Measurements from ENCODE around the gene UMODL1.
A peak's percentile ranks its signal among the peaks of the same experiment; 100 is the strongest.

Gene UMODL1

DNA sequence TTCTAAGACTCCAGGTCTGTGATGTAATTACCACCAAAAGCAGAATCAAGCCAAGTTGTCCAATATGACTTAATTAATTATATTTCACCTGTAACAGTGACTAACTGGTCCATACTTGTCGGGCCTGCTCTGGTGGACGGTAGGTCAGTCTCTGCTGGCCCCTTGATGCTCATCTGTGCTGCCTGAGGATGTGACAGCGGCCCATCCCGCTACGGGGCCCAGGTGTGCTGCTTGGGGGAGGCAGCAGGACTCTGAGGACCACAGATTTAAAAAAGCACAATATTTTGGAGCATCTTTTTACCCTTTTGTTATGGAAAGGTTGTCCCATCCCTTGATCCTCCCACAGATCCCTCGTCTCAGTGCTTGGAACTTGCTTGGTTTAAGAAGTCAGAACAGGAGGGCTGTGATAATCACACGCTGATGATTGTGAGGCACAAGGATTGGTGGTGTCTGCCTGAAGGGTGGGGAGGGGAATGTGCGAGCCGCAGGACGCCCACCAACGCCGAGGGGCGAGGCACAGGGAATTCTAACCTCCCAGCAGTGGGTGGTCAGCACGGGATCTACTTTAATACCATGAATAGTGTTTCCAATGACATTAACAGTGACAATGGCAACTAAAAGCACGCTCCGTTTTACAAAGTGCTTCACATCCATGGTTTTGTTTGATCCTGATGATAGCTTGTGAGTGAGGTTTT, 27.8 kb upstream of the UMODL1 start:
- TF ChIP-seq CTCF (IDR thresholded peaks at IDR 0.05; ENCODE audit: extremely low read depth, insufficient read depth, missing control alignments), result no peak
- in situ Hi-C loops (cut with MboI; ENCODE audit: low pct_unique_long_range_greater_than_20kb, low sequenced_read_pairs, unreplicated experiment), result no loop called here
- no peak for DNase-seq (ENCODE audit: low spot score)

DNA sequence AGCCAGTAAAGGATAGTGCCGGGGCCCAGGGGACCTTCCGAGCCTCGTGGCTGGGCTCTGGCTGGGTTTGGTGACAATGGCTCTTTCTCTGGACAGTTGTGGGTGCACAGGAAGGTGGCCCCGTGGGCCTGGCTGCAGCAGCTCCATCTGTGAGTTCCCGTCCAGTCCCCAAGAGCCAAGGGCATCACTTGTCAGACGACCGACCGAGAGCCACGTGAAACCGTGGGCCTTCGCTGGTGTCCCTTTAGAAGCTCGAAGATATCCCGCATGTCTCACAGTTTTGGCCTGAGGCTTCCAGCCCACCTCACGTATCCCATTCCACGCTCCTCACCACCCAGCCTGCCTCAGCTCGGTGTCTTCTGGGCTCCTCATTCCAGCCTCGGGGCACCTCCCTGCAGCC, 27.2 kb upstream of the UMODL1 start:
- in situ Hi-C loops (cut with MboI; ENCODE audit: low pct_unique_long_range_greater_than_20kb, low sequenced_read_pairs, unreplicated experiment), result no loop called here
- DNase-seq (ENCODE audit: low spot score), result no peak
- no peak for TF ChIP-seq CTCF (IDR thresholded peaks at IDR 0.05; ENCODE audit: extremely low read depth, insufficient read depth, missing control alignments)

DNA sequence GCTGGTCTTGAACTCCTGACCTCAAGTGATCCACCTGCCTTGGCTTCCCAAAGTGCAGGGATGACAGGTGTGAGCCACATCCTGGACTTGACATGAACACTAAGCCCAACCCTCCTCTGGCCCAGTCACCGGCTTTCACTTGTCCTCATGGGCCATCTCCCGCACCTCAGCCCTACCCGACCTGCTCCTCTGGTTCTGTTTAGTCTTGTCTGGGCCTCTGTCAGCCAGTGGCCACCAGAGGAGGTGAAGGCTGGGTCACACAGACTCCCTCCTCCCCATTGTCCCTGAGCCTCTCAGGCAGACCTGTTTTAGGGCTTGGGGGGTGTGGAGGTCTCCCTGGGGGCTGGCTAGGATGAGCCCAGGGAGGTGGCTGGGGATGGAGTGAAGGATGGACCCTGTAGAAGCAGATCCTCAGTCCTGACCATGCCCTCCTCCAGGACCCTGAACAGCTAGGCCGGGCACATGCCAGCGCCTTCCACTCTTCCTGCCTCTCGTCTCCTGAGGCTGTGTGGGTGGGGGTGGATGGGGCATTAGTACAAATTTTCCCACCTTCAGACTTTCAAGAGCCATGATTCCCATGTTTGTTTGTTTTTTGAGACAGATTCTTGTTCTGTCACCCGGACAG, 26.1 kb upstream of the UMODL1 start:
- in situ Hi-C loops (cut with MboI; ENCODE audit: low pct_unique_long_range_greater_than_20kb, low sequenced_read_pairs, unreplicated experiment), result no loop called here
- no peak for DNase-seq (ENCODE audit: low spot score)
- no peak for TF ChIP-seq CTCF (IDR thresholded peaks at IDR 0.05; ENCODE audit: extremely low read depth, insufficient read depth, missing control alignments)

DNA sequence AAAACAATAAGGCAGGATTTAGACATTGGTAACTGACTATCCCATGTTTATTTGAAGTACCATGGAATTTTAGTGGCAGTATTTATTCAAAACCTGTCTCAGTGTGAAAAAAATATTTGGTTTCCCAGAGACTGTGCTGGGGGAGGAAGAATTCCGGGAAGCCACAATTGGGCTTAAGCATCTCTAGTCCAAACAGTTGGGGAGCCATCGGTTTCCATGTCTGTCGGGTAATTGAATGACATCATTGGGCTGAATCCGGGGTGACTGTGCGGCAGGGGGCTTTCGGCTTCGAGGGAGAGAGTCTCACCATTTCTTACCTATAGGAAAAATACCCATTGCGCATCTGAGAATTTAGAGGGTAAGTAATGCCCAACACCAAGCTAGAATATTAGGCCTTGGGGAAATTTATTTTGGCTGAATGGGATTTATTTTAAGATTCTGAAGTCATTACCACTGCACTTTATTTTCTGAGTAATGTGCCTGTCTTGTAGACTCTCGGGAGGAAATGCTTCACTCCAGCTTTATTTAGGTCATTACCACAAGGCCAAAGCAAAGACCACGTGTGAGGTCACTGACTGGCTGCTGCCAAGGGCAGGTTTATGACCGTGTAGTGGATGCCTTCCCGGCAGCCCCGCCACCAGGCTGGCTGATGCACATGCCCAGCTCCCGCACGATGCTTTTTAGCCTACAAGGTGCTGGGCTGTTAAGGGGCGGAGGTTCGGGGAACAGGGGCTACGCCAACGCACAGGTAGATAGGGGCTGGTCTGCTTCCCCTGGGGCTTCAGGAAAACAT, 23.1 kb upstream of the UMODL1 start:
- TF ChIP-seq CTCF (IDR thresholded peaks at IDR 0.05; ENCODE audit: extremely low read depth, insufficient read depth, missing control alignments), result no peak
- in situ Hi-C loops (cut with MboI; ENCODE audit: low pct_unique_long_range_greater_than_20kb, low sequenced_read_pairs, unreplicated experiment), result no loop called here
- DNase-seq (ENCODE audit: low spot score), result peak; percentile 55

GRCh38 chr21:42048870-42049577, 22.1 kb upstream of the UMODL1 start:
- TF ChIP-seq CTCF (IDR thresholded peaks at IDR 0.05; ENCODE audit: extremely low read depth, insufficient read depth, missing control alignments), result no peak

More at GRCh38 chr21:42048870-42049577, 22.1 kb upstream of the UMODL1 start:
- no peak for DNase-seq (ENCODE audit: low spot score)
- in situ Hi-C loops (cut with MboI; ENCODE audit: low pct_unique_long_range_greater_than_20kb, low sequenced_read_pairs, unreplicated experiment), result no loop called here
